Stimulated activated naive CD8-positive, alpha-beta T cell treated with anti-CD3 and anti-CD28 coated beads, Interleukin-15, Interleukin-2, amounts not matched to agents 100 ng/mL and 50 ng/mL, for 24 hours (primary cell): ENCODE measurements around the gene RPS6KL1.

Source experiments
- H3K27ac Mint-ChIP-seq: one replicate; pipeline ENCODE4 v1.8.0; 2021; ENCODE audit warnings: mild to moderate bottlenecking, mixed read lengths
- H3K27me3 Mint-ChIP-seq: one replicate; pipeline ENCODE4 v1.8.0; 2021; ENCODE audit warnings: mixed read lengths
- H3K36me3 Mint-ChIP-seq: one replicate; pipeline ENCODE4 v1.8.0; 2021; ENCODE audit warnings: low read depth, mixed read lengths
- H3K4me1 Mint-ChIP-seq: one replicate; pipeline ENCODE4 v1.8.0; 2021; ENCODE audit warnings: low read depth, mixed read lengths
- H3K4me3 Mint-ChIP-seq: one replicate; pipeline ENCODE4 v1.8.0; 2021; ENCODE audit warnings: mild to moderate bottlenecking, mixed read lengths
- H3K9me3 Mint-ChIP-seq: one replicate; pipeline ENCODE4 v1.8.0; 2021; ENCODE audit warnings: mixed read lengths

The RPS6KL1 gene

GRCh38 chr14:74913986-74914573, 9.0 kb downstream of the RPS6KL1 start:
- Mint-ChIP-seq H3K9me3 (no peaks in the 10 kb centered on the region), H3K27ac (no peak overlapping the region), H3K4me1 (no peaks in the 10 kb centered on the region), H3K4me3 (no peak overlapping the region), H3K36me3 (no peaks in the 10 kb centered on the region), H3K27me3 (no peaks in the 10 kb centered on the region)

GRCh38 chr14:74913393-74913910, 9.6 kb downstream of the RPS6KL1 start:
- H3K27ac Mint-ChIP-seq, result no peak overlapping the region
- H3K9me3 Mint-ChIP-seq, result no peaks in the 10 kb centered on the region
- H3K4me1 Mint-ChIP-seq, result no peaks in the 10 kb centered on the region
- no peaks in the 10 kb centered on the region for H3K36me3 Mint-ChIP-seq
- H3K4me3 Mint-ChIP-seq, result no peak overlapping the region
- no peaks in the 10 kb centered on the region for H3K27me3 Mint-ChIP-seq

GRCh38 chr14:74912801-74913200, 10.3 kb downstream of the RPS6KL1 start:
- Mint-ChIP-seq H3K36me3 (no peaks in the 10 kb centered on the region), H3K4me3 (no peak overlapping the region), H3K27me3 (no peaks in the 10 kb centered on the region), H3K27ac (no peak overlapping the region), H3K4me1 (no peaks in the 10 kb centered on the region), H3K9me3 (no peaks in the 10 kb centered on the region)

GRCh38 chr14:74912111-74912510, 10.9 kb downstream of the RPS6KL1 start:
- no peaks in the 10 kb centered on the region for H3K27me3 Mint-ChIP-seq
- H3K4me3 Mint-ChIP-seq, result no peak overlapping the region
- no peak overlapping the region for H3K27ac Mint-ChIP-seq
- H3K9me3 Mint-ChIP-seq, result no peaks in the 10 kb centered on the region
- no peaks in the 10 kb centered on the region for H3K36me3 Mint-ChIP-seq
- no peaks in the 10 kb centered on the region for H3K4me1 Mint-ChIP-seq

- Mint-ChIP-seq H3K4me3 (no peak overlapping the region), H3K36me3 (no peaks in the 10 kb centered on the region), H3K27ac (no peak overlapping the region), H3K4me1 (no peaks in the 10 kb centered on the region), H3K27me3 (no peaks in the 10 kb centered on the region), H3K9me3 (no peaks in the 10 kb centered on the region)
Observed at GRCh38 chr14:74911704-74912103, 11.4 kb downstream of the RPS6KL1 start.

GRCh38 chr14:74911221-74911620, 11.8 kb downstream of the RPS6KL1 start:
- Mint-ChIP-seq H3K27me3 (no peaks in the 10 kb centered on the region), H3K4me3 (no peak overlapping the region), H3K27ac (no peak overlapping the region), H3K9me3 (no peaks in the 10 kb centered on the region), H3K36me3 (no peaks in the 10 kb centered on the region), H3K4me1 (no peaks in the 10 kb centered on the region)

GRCh38 chr14:74910556-74910955, 12.5 kb downstream of the RPS6KL1 start:
- H3K4me1 Mint-ChIP-seq, result no peaks in the 10 kb centered on the region

GRCh38 chr14:74909911-74910310, 13.1 kb downstream of the RPS6KL1 start:
- no peaks in the 10 kb centered on the region for H3K4me1 Mint-ChIP-seq
- H3K9me3 Mint-ChIP-seq, result no peaks in the 10 kb centered on the region
- no peaks in the 10 kb centered on the region for H3K27me3 Mint-ChIP-seq
- H3K27ac Mint-ChIP-seq, result no peak overlapping the region
- H3K4me3 Mint-ChIP-seq, result no peak overlapping the region
- no peaks in the 10 kb centered on the region for H3K36me3 Mint-ChIP-seq

More at GRCh38 chr14:74910556-74910955, 12.5 kb downstream of the RPS6KL1 start:
- Mint-ChIP-seq H3K27me3 (no peaks in the 10 kb centered on the region), H3K27ac (no peak overlapping the region), H3K4me3 (no peak overlapping the region), H3K36me3 (no peaks in the 10 kb centered on the region), H3K9me3 (no peaks in the 10 kb centered on the region)

- no peaks in the 10 kb centered on the region for H3K9me3 Mint-ChIP-seq
- no peak overlapping the region for H3K27ac Mint-ChIP-seq
- H3K36me3 Mint-ChIP-seq, result no peaks in the 10 kb centered on the region
- H3K4me1 Mint-ChIP-seq, result no peaks in the 10 kb centered on the region
- no peaks in the 10 kb centered on the region for H3K27me3 Mint-ChIP-seq
- H3K4me3 Mint-ChIP-seq, result no peak overlapping the region
Observed at GRCh38 chr14:74909501-74909900, 13.6 kb downstream of the RPS6KL1 start.

- no peaks in the 10 kb centered on the region for H3K27me3 Mint-ChIP-seq
- H3K36me3 Mint-ChIP-seq, result peaks cover 3% of the 10 kb centered on the region
- no peak overlapping the region for H3K4me3 Mint-ChIP-seq
- H3K9me3 Mint-ChIP-seq, result no peaks in the 10 kb centered on the region
- no peaks in the 10 kb centered on the region for H3K4me1 Mint-ChIP-seq
- no peak overlapping the region for H3K27ac Mint-ChIP-seq
Observed at GRCh38 chr14:74908861-74909341, 14.2 kb downstream of the RPS6KL1 start.

- H3K4me3 Mint-ChIP-seq, result no peak overlapping the region
- peaks cover 11% of the 10 kb centered on the region for H3K36me3 Mint-ChIP-seq
- no peaks in the 10 kb centered on the region for H3K27me3 Mint-ChIP-seq
- no peaks in the 10 kb centered on the region for H3K9me3 Mint-ChIP-seq
- H3K27ac Mint-ChIP-seq, result no peak overlapping the region
- H3K4me1 Mint-ChIP-seq, result no peaks in the 10 kb centered on the region
Observed at GRCh38 chr14:74907744-74908143, 15.3 kb downstream of the RPS6KL1 start.

GRCh38 chr14:74906925-74907521, 16.0 kb downstream of the RPS6KL1 start:
- Mint-ChIP-seq H3K4me3 (no peak overlapping the region), H3K36me3 (peaks cover 15% of the 10 kb centered on the region), H3K27me3 (no peaks in the 10 kb centered on the region), H3K27ac (no peak overlapping the region), H3K4me1 (no peaks in the 10 kb centered on the region), H3K9me3 (no peaks in the 10 kb centered on the region)

GRCh38 chr14:74905595-74906142, 17.4 kb downstream of the RPS6KL1 start:
- Mint-ChIP-seq H3K27ac (no peak overlapping the region), H3K27me3 (no peaks in the 10 kb centered on the region), H3K9me3 (no peaks in the 10 kb centered on the region), H3K4me1 (no peaks in the 10 kb centered on the region), H3K4me3 (no peak overlapping the region), H3K36me3 (peaks cover 24% of the 10 kb centered on the region)

GRCh38 chr14:74904635-74905503, 18.2 kb downstream of the RPS6KL1 start:
- peaks cover 32% of the 10 kb centered on the region for H3K36me3 Mint-ChIP-seq
- H3K9me3 Mint-ChIP-seq, result no peaks in the 10 kb centered on the region
- H3K4me3 Mint-ChIP-seq, result no peak overlapping the region
- H3K4me1 Mint-ChIP-seq, result no peaks in the 10 kb centered on the region
- no peak overlapping the region for H3K27ac Mint-ChIP-seq
- H3K27me3 Mint-ChIP-seq, result no peaks in the 10 kb centered on the region
